Ovary (tissue), 3 donors: ENCODE data around the gene ALDH7A1.

Experiments
- CTCF ChIP-seq, 3 donors: fragments of 450-650 bp in 2 of 3; fragments of 200-600 bp in 1 of 3; IDR thresholded peaks; one replicate each; pipeline versions ENCODE4 v1.5.1 to v1.8.0; 2016 to 2022; ENCODE audit warnings: antibody characterized with exemption in 3 of 3, mild to moderate bottlenecking in 1 of 3
- POLR2A ChIP-seq: fragments of 450-650 bp; IDR thresholded peaks from one replicate; pipeline ENCODE4 v1.6.1; 2017; ENCODE audit warnings: antibody characterized with exemption, mild to moderate bottlenecking, moderate library complexity
- donor health status: DM: no; HTN: no; CAD: no.

DNA sequence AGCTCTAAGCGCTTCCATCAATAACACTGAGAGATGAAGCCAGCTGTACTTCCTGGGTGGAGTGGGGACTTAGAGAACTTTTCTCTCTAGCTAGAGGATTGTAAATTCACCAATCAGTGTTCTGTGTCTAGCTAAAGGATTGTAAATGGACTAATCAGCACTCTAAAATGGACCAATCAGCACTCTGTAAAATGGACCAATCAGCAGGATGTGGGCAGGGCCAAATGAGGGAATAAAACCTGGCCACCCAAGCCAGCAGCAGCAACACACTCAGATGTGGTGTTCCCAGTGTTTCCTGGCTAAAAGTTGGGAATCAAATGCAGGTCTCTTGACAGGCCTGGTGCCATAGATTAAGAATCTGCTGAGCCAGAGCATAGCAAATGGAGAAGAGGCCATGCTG is 60.5 kb downstream of the ALDH7A1 start:
- TF ChIP-seq CTCF (IDR thresholded peaks at IDR 0.05) (no peak), POLR2A (no peak)
